ENCODE data around the gene SMARCD2. TPM values are rescaled to one million over a fixed set of nuclear protein-coding genes. Genes with fewer than 3 reads are reported as not detected.

SMARCD2 gene
- total and polyA plus RNA-seq, 2 of the 13 experiments (the other 11 are each of a cell fraction or from before 2014, with no cell fraction given) = 122 to 150 TPM

GRCh38 chr17:63827002-63827800 is 15.3 kb downstream of the SMARCD2 start, which contains the start of the genes FTSJ3 and PSMC5 (continued):
- peak; percentile 91 for TF ChIP-seq ZNF318 (CRISPR knock-in tag; IDR thresholded peaks at IDR 0.05)
- TF ChIP-seq AKAP8 (CRISPR knock-in tag; IDR thresholded peaks at IDR 0.05) = peak; percentile 77; the same call in 1 of the 2 replicates
- peak; percentile 53 for TF ChIP-seq JARID2 (CRISPR knock-in tag; IDR thresholded peaks at IDR 0.05; ENCODE audit: insufficient replicate concordance)
- TF ChIP-seq SMC3 (IDR thresholded peaks at IDR 0.05; ENCODE audit: low read length) = no peak; the same call in 1 of the 2 replicates
- TF ChIP-seq, protein P1, sequence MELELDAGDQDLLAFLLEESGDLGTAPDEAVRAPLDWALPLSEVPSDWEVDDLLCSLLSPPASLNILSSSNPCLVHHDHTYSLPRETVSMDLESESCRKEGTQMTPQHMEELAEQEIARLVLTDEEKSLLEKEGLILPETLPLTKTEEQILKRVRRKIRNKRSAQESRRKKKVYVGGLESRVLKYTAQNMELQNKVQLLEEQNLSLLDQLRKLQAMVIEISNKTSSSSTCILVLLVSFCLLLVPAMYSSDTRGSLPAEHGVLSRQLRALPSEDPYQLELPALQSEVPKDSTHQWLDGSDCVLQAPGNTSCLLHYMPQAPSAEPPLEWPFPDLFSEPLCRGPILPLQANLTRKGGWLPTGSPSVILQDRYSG (CRISPR knock-in tag; IDR thresholded peaks at IDR 0.05) = 0 out of 2 replicates have a peak, but pooled peaks have one; percentile 65
- peak; percentile 10; the same call in 1 of the 2 replicates for TF ChIP-seq TBX2 (CRISPR knock-in tag; IDR thresholded peaks at IDR 0.05; ENCODE audit: borderline replicate concordance)
- TF ChIP-seq, protein P2, sequence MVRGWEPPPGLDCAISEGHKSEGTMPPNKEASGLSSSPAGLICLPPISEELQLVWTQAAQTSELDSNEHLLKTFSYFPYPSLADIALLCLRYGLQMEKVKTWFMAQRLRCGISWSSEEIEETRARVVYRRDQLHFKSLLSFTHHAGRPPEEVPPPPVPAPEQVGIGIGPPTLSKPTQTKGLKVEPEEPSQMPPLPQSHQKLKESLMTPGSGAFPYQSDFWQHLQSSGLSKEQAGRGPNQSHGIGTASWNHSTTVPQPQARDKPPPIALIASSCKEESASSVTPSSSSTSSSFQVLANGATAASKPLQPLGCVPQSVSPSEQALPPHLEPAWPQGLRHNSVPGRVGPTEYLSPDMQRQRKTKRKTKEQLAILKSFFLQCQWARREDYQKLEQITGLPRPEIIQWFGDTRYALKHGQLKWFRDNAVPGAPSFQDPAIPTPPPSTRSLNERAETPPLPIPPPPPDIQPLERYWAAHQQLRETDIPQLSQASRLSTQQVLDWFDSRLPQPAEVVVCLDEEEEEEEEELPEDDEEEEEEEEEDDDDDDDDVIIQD (CRISPR knock-in tag; IDR thresholded peaks at IDR 0.05; ENCODE audit: low read depth) = peak; percentile 9; the same call in 1 of the 2 replicates
- TF ChIP-seq CEBPZ (IDR thresholded peaks at IDR 0.05; ENCODE audit: low read length) = no peak
- TF ChIP-seq ZNF614 (CRISPR knock-in tag; IDR thresholded peaks at IDR 0.05; ENCODE audit: borderline replicate concordance) = 0 out of 2 replicates have a peak, but pooled peaks have one; percentile 17
- peak; percentile 94 for TF ChIP-seq MAFG (CRISPR knock-in tag; IDR thresholded peaks at IDR 0.05)
- TF ChIP-seq NFYC (CRISPR knock-in tag; IDR thresholded peaks at IDR 0.05) = peak; percentile 22
- peak; percentile 84 for TF ChIP-seq GABPA (IDR thresholded peaks at IDR 0.05; ENCODE audit: low read depth, low read length)
- TF ChIP-seq GABPA (CRISPR knock-in tag; IDR thresholded peaks at IDR 0.05; ENCODE audit: low read depth) = peak; percentile 98
